Activated T-helper 9 cell treated with anti-CD3 and anti-CD28 coated beads, Interleukin-2, amount 50 U/mL, for 16 hours (primary cell): ENCODE measurements around the gene MELTF.

ENCODE experiments used
- DNase-seq: peaks from one replicate; pipeline ENCODE4 v3.0.0-alpha.2; 2020; ENCODE audit warnings: low read depth

MELTF gene

DNA sequence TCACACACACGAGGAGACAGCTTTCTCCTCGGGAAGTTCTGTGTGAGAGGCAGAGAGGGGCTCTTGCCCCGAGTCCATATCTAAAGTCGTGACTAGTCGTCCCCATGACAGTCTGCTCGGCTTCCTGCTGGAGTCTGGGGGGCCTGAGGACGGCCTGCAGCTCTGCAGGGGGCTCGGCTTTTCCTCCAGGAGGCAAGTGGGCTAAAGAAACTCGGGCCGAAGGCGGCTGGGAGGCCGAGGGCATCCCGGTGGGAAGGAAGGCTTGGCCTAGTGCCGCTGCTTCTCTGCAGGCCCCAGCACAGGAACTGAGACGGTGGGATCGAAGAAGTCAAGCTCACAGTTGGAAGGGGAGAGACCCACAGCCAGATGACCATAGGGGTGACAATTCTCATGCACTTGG lies 35.6 kb downstream of the MELTF start:
- no peak for DNase-seq

DNA sequence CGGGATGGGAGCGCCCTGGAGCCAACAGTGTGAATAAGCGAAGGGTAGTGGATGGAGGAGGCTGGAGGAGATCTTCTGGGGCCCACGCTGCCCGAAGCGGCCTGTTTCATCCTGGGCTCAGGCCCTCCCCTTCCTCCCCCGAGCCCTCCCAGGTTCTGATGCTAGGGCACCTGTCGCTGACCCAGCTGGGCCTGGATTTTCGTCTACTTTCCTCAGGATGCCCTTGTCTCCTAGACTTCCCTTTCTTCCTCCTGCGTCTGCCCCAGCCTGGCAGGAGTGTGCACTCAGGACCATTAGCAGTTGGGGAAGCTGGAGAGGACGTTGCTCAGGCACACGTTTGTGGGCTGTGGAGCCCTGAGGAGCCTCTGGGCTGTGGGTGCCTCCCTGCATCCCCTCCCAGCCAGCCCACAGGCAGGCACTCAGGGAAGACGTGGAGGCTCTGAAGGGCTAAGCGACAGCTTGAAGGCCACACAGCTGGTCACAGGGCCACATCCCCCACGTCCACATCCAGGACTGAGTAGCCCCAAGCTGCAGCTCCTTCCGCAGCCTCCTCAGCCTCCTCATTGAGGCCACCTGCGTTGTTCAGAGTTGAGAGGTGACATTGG lies 37.1 kb downstream of the MELTF start:
- DNase-seq = no peak

DNA sequence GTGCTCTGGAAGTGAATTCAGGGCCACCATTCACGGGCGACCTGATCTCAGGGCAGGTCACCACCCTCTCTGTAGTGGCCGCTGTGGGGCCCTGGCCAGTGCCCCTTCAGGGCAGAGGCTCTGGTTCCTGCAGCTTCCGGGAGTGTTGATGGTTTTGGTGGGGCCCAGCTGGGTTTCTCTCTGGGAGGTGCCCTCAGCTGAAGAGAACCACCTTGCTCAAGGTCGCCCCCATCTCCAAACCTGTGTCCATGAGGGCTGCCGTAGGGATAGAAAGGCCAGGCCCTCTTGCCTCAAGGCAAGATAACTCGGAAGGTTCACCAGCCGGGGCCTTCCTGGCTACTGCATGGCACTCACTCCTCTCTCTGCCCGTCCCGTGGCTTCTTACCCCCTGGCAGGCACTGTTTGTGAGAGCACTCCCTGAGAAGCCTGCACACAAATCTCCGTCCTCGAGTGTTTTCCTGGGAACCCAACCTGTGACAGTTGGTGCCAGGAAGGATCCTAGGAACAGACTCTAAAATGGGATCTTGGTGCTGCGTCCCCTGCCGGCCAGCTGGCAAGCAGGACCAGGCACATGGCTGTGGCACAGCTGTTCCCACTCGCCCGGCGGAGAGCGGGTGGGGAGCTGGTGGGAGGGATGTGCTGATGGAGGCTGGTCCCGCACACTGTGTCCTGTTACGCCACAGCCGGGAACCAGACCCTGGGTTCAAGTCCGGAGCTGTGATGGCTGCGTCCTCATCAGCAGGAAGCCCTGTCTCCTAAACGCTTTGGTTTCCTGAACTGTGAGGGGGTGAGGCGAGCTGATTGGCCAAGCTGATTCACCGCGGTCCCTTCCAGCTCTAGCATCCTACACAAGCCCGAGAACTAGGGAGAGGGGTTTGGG lies 37.8 kb downstream of the MELTF start:
- no peak for DNase-seq

DNA sequence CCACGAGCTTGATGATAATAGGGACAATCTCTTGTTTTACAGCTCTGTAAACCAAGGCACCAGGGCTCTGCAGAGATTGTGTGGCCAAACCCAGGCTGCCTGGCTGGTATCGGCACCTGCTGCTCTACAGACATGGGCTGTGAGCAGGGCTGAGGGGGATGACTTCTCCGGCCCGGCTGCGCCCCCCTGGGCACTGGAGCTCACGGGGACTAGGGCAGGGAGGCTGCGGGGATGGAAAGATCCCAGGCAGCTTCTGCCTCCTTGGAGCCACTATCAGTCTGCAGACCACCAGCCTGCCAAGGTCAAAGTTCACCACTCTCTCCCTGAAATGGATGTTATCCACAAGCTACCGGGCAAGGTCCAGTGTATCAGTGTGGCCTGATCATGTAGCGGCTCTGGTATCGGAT lies 39.0 kb downstream of the MELTF start:
- DNase-seq = no peak

DNA sequence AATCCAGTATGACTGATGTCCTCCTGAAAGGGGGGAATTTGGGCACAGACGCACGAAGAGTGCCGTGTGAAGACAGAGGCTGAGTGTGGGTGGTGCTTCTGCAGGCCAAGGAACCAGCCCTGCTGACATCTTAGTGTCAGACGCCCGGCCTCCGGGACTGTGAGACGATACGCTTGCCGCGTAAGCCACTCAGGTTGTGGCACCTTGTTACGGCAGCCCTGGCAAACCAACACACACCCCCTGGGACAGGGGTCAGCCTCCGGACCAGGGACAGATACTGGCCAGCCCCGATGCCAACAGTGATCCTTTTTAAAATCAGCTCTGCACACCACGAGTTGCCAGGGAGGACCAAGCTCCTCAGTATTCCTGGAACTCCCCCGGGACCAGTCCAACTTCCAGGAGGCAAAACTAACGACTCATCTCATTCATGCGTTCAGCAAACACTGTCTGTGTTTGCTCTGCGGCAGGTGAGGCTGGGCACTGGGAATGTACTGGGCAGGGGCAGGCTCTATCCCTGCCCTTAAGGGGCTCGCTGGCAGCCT lies 39.8 kb downstream of the MELTF start:
- DNase-seq = no peak

DNA sequence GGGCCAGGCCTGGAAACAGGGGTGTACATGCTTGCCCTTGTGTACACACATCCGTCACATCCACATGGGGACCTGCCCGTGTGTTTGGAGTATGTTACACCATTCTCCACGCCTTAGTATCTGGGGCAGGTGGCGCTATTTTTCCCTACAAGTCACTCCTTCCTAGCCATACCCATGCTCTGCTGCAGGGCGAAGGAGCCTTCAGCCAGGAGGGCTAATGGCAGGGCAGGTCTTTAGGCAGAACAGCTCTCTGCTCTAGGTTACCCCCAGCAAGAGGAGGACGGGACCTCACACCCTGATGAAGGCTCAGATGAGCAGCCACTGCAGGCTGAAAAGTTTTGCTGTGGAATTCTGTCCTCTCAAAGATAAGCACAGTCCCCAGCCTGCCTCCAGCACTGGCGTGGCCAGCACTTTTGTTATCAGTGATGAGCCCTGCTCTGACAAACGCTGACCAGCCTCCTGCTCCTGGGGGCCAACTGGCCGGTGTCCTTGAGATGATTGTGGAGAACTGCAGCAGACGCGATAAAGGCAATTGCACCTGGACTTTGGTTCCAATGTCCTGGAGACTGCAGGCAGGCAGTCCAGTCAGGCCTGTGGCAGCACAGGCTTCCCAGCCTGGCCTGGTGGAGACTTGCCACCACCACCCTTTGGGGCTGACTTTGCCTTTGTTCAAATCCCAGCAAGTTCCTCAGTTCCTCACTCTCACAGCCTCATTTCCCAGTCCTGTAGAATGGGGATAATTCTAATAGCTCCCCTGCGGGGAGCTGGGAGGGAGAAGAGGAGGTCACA lies 41.2 kb downstream of the MELTF start:
- DNase-seq = no peak

DNA sequence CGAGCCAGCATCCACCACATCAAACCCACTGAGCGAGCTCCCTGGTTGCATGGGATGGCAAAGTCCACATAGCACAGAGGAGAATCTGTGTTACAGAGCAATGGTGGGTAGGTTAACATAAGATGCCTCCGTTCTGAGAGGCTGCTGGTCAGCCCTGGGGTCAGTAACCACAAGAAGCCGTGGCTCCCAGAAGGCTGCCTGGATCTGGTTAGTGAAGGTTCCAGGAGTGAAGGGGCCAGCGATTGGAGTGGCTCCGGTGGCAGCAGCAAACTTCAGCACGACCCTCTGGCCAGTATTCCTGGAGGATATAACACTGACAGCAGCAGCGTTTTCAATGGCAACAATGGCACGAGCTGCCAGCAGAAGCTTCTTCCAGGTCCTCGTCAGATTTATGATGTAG lies 42.6 kb downstream of the MELTF start:
- no peak for DNase-seq

DNA sequence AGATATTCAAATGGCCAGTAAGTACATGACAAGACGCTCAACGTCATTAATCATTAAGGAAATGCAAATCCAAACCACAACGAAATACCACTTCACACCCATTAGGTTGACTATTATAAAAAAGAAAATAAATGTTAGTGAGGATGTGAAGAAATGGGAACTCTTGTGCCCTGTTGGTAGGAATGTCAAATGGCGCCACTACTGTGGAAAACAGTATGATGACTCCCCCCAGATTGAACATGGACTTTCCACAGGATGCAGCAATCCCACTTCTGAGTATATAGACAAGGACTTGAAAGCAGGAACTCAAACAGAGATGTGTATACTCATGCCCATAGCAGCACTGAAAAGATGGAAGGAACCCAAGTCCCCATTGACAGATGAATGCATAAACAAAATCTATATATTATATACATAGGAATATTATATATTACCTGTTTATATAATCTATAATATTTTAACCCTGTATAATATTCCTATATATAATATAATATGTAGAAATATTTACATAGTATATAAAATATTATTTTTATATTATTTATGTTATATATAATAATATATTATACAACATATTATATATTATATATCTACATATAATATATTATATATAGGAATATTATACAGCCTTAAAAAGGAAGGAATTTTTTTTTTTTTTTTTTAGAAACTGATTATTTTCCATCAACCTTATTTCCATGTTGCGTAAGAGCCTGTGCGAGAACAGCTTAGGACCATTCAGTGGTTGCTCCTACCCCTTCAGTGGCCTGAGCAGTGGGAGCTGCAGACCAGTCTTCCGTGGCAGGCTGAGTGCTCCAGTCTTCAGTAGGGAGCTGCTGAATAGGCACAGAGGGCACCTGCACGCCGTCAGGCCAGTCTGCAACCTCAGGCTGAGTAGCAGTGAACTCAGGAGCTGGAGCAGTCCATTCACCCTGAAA lies 43.4 kb downstream of the MELTF start:
- no peak for DNase-seq

DNA sequence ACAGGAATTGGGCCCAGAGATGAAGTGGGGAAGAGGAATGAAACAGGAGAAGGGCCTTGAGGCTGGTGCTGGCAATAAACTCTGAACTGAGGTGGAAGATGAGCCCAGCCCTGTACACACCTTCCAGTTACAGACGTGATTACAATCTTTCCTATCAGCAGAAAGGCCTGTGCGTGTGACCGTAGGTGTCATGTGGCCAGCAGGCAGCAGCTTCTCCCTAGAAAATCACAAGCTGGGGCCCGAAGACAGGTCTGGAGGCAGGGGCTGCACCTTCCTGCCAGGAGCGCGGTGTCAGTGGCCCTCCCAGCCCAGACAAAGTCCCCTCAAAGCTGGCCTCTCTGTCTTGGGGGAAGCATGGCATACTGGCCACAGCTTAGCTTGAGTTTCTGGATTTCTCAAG lies 44.3 kb downstream of the MELTF start:
- DNase-seq = no peak

DNA sequence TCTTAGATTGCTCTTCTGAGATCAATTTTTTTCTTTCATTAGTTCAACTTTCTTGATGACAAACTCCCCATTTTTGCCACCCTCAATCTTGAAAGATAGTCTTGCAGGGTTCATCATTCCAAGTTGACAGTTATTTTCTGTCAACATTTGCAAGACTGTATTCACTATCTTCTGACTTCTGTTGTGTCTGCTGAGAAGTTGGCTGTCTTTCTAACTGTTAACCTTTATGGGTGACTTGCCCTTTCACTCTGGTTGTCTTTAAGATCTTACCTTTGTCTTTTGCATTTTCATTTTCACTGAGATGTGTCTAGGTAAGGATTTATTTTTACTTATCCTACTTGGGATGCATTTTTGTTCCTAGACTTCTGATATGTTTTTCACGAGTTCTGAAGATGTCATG lies 46.4 kb downstream of the MELTF start:
- DNase-seq = no peak

DNA sequence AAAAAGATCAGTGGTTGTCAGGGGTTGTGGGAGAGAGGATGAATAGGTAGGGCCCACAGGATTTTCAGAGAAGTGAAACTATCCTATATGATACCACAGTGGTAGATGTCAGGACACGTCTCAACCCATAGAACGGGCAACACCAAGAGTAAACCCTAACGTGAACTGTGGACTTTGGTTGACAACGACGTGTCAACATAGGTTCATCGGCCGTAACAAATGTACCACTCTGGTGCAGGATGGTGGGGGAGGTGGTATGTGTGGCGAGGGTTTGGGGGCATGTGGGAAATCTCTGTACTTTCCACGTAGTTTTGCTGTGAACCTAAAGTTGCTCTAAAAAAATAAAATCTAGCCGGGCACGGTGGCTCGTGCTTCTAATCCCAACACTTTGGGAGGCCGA lies 48.0 kb downstream of the MELTF start:
- no peak for DNase-seq

DNA sequence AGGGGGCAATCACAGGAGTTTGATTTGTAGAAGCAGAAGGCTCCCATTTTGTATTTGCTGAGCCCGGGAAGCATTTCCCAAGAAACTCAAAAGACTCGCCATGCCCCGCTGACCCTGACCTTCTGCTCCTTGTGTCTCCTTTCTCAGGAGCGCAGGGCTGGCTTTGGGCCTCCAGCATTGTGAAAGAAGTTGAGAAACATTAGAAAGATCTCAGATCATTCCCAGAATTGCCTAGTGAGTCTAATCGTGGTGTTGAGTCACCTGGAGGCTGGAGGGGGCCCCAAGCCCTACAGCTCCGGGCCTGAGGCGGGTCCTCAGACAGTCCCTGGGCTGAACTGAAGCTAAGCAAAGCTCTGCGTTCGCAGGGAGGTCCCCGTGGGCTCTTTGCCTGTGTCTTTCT lies 50.1 kb downstream of the MELTF start:
- DNase-seq = no peak

DNA sequence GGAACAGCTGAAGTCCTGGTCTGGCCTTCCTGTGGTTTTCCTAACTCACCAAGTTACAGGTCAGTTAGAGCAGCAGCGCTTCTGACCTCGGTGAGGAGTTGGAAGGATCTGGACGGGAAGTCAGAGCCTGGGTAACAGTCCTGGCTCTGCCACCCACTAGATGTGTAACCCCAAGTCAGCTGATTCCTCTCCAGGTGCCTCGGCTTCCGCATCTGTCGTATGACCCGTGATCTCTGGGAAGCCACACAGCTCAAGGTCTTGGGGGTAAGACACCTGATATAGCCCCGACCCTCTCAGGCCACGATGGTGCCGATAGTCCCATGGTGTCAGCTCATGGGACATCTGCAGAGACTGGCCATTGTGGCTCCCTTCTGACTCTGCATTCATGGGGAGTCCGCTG lies 52.7 kb downstream of the MELTF start:
- DNase-seq = no peak

DNA sequence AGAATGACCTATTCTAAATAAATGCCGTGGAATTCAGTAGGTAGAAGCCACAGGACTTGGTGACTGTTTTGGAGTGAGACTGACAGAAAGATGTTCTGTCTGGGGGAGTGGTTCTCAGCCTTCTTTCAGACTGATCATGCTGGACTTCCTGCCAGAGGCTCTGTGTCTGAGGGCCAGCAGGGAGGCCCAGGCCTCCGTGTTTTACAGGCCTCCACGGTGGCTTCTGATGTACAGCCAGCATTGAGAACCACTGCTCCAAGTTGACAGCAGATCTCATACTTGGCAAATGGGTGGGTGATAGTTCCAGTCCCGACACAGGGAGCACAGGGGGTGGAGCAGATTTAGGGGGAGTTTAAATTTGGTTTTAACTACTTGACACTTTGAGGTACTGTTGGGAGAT lies 54.3 kb downstream of the MELTF start:
- no peak for DNase-seq

DNA sequence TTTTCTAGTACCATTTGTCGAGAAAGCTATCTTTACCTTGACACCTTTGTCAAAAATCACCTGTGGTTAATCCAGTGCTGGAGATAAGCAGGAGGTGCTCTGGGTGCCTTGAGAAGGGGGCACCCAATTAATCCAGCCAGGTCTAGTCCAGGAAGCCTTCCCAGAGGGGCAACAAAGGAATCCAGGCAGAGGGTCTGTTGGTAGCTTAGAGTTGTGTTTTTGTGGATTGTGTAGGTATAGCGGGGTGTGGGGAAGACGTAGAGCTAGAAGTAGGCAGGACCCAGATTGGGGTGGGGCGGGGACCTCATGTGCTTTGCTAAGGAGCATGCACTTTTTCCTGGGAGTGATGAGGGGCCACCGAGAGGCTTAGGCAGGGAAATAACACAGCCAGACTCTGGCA lies 55.0 kb downstream of the MELTF start:
- DNase-seq = no peak

DNA sequence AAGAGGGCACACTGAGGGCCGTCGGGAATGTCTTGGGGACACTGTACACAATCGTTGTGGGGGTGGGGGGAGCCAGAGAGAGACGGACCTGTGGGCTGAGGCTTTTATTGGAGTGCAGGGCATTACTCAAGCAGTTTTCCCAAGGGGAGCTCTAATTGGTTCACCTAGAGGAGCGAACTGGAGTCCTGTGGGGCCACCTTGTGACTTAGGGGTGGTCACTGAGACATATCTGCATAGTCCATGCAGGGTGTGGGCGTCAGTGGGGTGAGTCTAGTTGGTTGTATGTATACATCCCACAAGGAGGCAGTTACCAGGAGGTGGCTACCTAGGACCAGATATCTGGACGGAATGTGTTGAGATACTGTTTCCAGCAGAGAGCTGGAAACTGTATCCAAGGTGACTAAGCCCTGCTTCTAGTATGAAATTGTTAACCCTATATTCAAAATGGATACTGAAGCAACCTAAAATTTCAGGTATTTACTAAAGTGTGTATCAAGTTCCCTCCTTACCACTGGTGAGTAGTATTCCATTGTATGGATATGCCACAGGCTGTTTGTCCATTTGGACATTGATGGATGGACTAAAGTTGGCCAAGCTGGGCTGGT lies 58.4 kb downstream of the MELTF start:
- no peak for DNase-seq

DNA sequence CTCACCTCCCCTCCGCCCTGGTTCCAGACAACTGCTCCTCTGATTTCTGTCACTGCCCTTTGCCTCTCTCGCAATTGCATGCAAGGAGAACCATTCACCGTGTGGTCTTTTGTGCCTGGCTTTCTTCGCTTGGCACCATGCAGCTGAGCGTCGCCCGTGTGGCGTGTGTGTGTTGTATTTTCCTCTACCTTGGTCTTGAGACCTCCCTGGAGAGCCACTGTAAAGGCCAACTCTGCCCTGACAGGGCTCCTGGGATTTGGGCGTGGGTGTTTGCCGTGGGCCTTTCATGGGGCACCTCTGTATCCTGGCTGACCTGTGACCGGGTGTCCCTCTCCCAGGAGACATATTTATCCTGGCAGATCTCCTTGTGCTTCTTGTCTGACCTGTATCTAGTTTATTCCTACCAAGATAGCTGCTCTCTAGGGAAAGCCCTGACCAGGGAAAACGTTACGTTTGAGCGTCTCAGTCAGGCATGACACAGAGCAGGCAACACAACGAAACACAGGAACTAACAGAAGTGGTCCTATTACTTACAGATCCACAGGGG lies 59.0 kb downstream of the MELTF start:
- DNase-seq = no peak

DNA sequence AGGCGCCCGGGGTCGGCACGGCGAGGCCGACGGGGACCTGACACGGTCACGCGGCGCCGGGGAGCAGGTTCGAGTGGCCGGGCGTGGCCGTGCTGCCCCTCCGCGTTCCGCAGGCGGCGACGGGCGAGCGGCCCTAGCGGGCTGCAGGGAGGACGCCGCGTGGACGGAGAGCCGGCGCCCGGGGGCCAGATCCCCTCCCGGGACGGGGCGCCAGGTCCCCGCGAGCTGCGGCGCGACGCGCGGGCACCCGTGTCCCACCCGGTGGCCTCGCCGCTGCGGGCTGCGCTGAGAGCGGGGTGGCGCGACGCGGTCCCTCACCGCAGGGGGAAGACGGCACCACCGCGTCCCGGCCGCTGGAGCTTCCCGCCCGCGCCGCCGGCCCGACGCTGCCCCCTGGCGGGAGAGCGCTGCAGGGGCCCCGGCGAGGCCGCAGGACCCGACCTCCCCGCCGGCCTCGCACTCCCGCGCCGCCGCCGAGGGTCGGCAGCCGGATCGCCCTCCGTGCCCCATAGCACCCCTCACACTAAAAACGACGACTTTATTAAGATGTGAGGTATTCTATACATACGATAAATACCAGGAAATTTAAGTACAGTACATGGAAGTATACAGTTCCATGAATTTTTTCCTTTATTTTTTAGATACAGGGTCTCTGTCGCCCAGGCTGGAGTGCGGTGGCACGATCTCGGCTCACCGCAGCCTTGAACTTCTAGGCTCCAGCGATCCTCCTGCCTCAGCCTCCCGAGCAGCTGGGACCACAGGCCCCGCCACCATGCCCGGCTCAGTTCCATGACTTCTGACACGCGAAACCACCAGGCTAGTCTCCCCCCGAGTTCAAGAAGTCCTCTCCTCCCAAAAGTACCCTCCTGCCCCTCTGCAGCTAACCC lies 59.7 kb downstream of the MELTF start:
- peak; percentile 57 for DNase-seq

DNA sequence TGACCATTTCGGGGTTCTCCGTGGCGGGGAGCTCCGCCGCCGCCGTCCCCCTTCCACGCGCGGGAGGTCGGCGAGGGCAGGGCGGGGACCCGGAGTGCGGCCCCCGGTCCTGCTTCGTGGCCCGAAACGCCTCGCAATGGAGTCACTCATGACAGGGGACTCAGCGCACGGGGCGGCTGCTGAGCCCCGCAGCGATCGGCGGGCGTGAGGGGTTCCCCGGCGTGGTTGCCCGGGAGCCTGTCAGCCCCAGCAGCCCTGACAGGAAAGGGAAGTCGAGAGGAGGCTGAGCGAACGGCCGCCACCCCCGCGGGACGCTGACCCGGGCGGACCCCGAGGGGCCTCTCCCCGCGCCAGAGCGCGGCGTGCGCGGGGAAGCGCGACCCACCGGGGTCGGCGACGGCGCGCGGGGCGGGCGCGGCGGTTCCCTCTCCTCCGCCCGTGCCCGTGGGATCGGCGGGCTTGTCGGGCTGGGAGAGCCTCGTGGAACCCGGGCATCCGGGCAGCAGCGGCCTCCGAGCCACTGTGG lies 60.4 kb downstream of the MELTF start:
- DNase-seq = peak; percentile 25
